Sigmoid colon (tissue), 4 donors: Measurements from ENCODE around the gene TAS2R60.

Source experiments
- CTCF ChIP-seq, 4 experiments: fragments of 450-650 bp in 3 of 4; fragments of 200-600 bp in 1 of 4; IDR thresholded peaks; one replicate each; pipeline ENCODE4 v1.5.1; 2016 to 2019; ENCODE audit warnings: antibody characterized with exemption in 4 of 4, mild to moderate bottlenecking in 3 of 4, moderate library complexity in 2 of 4
- EP300 ChIP-seq, 4 donors: sonication (generic); formaldehyde crosslinking; IDR thresholded peaks; one replicate each; pipeline ENCODE4 v1.6.1; 2017; ENCODE audit warnings: antibody characterized with exemption in 4 of 4
- POLR2A ChIP-seq, 2 donors: fragments of 450-650 bp; IDR thresholded peaks; one replicate each; pipeline ENCODE4 v1.6.1; 2016; ENCODE audit warnings: antibody characterized with exemption in 2 of 2, mild to moderate bottlenecking in 2 of 2, moderate library complexity in 2 of 2
- POLR2AphosphoS5 ChIP-seq, 4 donors: sonication (generic); formaldehyde crosslinking; IDR thresholded peaks; one replicate each; pipeline ENCODE4 v1.6.1; 2017; ENCODE audit warnings: antibody characterized with exemption in 4 of 4

- TF ChIP-seq POLR2A (IDR thresholded peaks at IDR 0.05) (no peak), POLR2AphosphoS5 (IDR thresholded peaks at IDR 0.05) (no peak), CTCF (IDR thresholded peaks at IDR 0.05) (peak; percentile 33 to 70 (median 62)), EP300 (IDR thresholded peaks at IDR 0.05) (no peak)
Observed at GRCh38 chr7:143416565-143417149, 26.6 kb upstream of the TAS2R60 start.
